ENCODE measurements around the gene ALKBH8.

The ALKBH8 gene

GRCh38 chr11:107478922-107479321 is 86.6 kb downstream of the ALKBH8 start:
- Histone ChIP-seq H3F3A (ENCODE audit: insufficient read depth) (no peaks in the 10 kb centered on the region), H3K9me2 (replicated peaks; ENCODE audit: insufficient read depth, low read length) (no peaks in the 10 kb centered on the region), H4K20me1 (ENCODE audit: low read depth, low read length) (no peaks in the 10 kb centered on the region), H3K9ac (ENCODE audit: low read length) (no peak overlapping the region), H3K4me3 (ENCODE audit: insufficient read depth, low read length, poor library complexity, severe bottlenecking) (no peak overlapping the region), H3K9me3 (ENCODE audit: insufficient read depth, low read length) (no peaks in the 10 kb centered on the region), H2AFZ (ENCODE audit: low read depth, low read length, severe bottlenecking) (no peak overlapping the region), H3K79me2 (ENCODE audit: insufficient read depth, low read length) (no peaks in the 10 kb centered on the region), H3K4me2 (ENCODE audit: low read depth, low read length, poor library complexity, severe bottlenecking) (no peak overlapping the region), H3K27ac (ENCODE audit: low read depth, low read length) (no peak overlapping the region), H3K27me3 (ENCODE audit: low read length) (no peaks in the 10 kb centered on the region), H3K36me3 (ENCODE audit: low read length) (no peaks in the 10 kb centered on the region)
- no peak for TF ChIP-seq EZH2phosphoT487 (conservative IDR thresholded peaks at IDR 0.05; ENCODE audit: low read length)
- TF ChIP-seq CTCF (IDR thresholded peaks at IDR 0.05; ENCODE audit: insufficient read depth, low read length, poor library complexity, severe bottlenecking) = no peak

GRCh38 chr11:107477820-107478219 is 87.7 kb downstream of the ALKBH8 start:
- no peak overlapping the region for H3K27ac ChIP-seq (ENCODE audit: low read depth, low read length)
- H3K36me3 ChIP-seq (ENCODE audit: low read length) = no peaks in the 10 kb centered on the region
- no peak overlapping the region for H3K4me2 ChIP-seq (ENCODE audit: low read depth, low read length, poor library complexity, severe bottlenecking)
- H3K9me2 ChIP-seq (replicated peaks; ENCODE audit: insufficient read depth, low read length) = no peaks in the 10 kb centered on the region
- no peaks in the 10 kb centered on the region for H3K9me3 ChIP-seq (ENCODE audit: insufficient read depth, low read length)
- no peaks in the 10 kb centered on the region for H3K79me2 ChIP-seq (ENCODE audit: insufficient read depth, low read length)
- H3K27me3 ChIP-seq (ENCODE audit: low read length) = no peaks in the 10 kb centered on the region
- H4K20me1 ChIP-seq (ENCODE audit: low read depth, low read length) = no peaks in the 10 kb centered on the region
- no peak overlapping the region for H3K4me3 ChIP-seq (ENCODE audit: insufficient read depth, low read length, poor library complexity, severe bottlenecking)
- no peak overlapping the region for H3K9ac ChIP-seq (ENCODE audit: low read length)
- H3F3A ChIP-seq (ENCODE audit: insufficient read depth) = no peaks in the 10 kb centered on the region
- no peak overlapping the region for H2AFZ ChIP-seq (ENCODE audit: low read depth, low read length, severe bottlenecking)
- no peak for TF ChIP-seq CTCF (IDR thresholded peaks at IDR 0.05; ENCODE audit: insufficient read depth, low read length, poor library complexity, severe bottlenecking)
- TF ChIP-seq EZH2phosphoT487 (conservative IDR thresholded peaks at IDR 0.05; ENCODE audit: low read length) = no peak

GRCh38 chr11:107473792-107474191 is 91.7 kb downstream of the ALKBH8 start:
- H3K9me3 ChIP-seq (ENCODE audit: insufficient read depth, low read length) = no peaks in the 10 kb centered on the region
- TF ChIP-seq EZH2phosphoT487 (conservative IDR thresholded peaks at IDR 0.05; ENCODE audit: low read length) (no peak), CTCF (IDR thresholded peaks at IDR 0.05; ENCODE audit: insufficient read depth, low read length, poor library complexity, severe bottlenecking) (no peak)
- no peaks in the 10 kb centered on the region for H4K20me1 ChIP-seq (ENCODE audit: low read depth, low read length)

More at GRCh38 chr11:107473792-107474191, 91.7 kb downstream of the ALKBH8 start:
- Histone ChIP-seq H2AFZ (ENCODE audit: low read depth, low read length, severe bottlenecking) (no peak overlapping the region), H3K27ac (ENCODE audit: low read depth, low read length) (no peak overlapping the region), H3F3A (ENCODE audit: insufficient read depth) (no peaks in the 10 kb centered on the region), H3K4me2 (ENCODE audit: low read depth, low read length, poor library complexity, severe bottlenecking) (no peak overlapping the region), H3K27me3 (ENCODE audit: low read length) (no peaks in the 10 kb centered on the region), H3K79me2 (ENCODE audit: insufficient read depth, low read length) (no peaks in the 10 kb centered on the region), H3K36me3 (ENCODE audit: low read length) (no peaks in the 10 kb centered on the region), H3K9me2 (replicated peaks; ENCODE audit: insufficient read depth, low read length) (no peaks in the 10 kb centered on the region), H3K9ac (ENCODE audit: low read length) (no peak overlapping the region), H3K4me3 (ENCODE audit: insufficient read depth, low read length, poor library complexity, severe bottlenecking) (no peak overlapping the region)
